GM21737 (cell line): ENCODE results near the gene FXYD2.

ENCODE experiments used
- ATAC-seq: cut with Tn5 transposase; IDR thresholded peaks from one replicate; pipeline ENCODE4 v1.9.1; 2021; ENCODE audit warnings: mild to moderate bottlenecking, moderate library complexity; ENCODE audit not compliant: unreplicated experiment

Gene FXYD2

DNA sequence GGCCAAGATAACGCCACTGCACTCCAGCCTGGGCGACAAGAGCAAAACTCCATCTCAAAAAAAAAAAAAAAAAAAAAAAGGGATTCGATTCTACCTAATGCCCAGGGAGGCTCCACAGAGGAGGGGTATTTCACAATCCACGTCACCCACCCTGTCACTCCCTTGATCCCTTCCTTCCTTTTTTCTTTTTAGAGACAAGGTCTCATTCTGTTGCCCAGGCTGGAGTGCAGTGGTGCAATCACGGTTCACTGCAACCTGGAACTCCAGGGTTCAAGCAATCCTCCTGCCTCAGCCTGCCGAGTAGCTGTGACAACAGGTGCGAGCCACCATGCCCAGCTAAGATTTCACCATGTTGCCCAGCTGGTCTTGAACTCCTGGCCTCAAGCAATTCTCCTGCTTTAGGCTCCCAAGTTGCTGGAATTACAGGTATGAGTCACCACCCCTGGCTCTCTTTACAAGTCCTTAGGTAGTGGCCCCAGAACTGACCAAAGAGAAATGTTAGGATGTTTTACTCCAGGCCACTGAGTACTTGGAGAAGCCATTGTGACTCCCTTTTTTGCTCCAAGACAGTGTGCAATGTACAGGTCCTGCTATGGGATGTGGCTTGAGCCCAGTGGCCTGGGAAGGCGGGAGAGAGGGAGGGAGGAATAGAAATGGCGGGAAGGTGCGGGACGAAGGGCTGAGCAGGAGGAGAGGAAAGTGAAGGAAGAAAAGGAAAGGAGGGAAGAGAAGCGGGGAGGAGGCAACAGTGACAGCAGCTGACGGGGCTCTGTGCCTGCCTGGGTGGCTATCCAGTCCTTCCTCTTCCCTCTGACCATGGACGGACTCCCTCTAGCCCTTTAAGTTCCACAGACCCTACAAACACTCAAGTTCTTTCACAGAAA, 11.8 kb upstream of the FXYD2 start:
- no peak for ATAC-seq

DNA sequence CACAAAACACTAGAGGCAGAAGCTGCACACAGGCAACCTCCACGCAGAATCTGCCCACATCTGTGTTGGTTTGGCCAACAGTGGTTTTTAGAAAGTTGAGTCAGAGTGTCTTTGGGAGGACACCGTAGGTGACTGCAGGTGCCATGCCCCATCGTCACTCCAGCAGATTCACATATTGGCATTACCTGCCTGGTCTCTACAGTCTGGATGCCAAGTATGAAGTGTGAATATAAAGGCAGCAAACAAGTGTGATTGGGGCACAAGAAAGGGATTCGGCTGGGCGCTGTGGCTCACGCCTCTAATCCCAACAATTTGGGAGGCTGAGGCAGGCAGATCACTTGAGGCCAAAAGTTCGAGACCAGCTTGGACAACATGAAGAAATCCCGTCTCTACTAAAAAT, 11.0 kb upstream of the FXYD2 start:
- no peak for ATAC-seq

DNA sequence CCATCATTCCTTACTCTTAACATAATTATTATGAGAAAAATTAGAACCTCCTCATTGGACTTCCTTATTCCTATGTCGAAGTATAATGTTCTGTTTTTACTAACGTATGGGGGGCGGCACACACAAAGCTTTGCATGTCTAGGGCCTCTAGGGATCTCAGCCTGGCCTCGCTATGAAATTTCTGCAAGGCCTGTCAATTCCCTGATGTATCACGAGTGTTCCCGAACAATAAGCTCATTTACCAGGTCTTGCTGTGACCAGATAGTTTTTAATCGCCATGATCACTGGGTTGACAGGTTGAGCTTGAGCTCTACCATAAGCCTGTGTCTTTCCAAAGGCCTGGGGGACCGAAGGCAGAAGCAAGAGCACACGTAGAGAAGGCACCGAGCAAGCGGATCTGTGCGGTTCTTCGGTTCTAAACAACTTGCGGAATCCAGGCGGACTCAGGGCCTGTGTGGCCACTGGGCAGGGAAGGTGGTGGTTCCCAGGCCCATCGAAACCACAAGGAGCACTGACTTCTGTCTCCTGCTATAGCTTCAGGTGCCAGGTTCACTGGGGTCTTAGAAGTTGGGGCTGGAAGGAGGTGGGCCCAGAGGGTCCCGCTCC, 10.4 kb upstream of the FXYD2 start:
- no peak for ATAC-seq

DNA sequence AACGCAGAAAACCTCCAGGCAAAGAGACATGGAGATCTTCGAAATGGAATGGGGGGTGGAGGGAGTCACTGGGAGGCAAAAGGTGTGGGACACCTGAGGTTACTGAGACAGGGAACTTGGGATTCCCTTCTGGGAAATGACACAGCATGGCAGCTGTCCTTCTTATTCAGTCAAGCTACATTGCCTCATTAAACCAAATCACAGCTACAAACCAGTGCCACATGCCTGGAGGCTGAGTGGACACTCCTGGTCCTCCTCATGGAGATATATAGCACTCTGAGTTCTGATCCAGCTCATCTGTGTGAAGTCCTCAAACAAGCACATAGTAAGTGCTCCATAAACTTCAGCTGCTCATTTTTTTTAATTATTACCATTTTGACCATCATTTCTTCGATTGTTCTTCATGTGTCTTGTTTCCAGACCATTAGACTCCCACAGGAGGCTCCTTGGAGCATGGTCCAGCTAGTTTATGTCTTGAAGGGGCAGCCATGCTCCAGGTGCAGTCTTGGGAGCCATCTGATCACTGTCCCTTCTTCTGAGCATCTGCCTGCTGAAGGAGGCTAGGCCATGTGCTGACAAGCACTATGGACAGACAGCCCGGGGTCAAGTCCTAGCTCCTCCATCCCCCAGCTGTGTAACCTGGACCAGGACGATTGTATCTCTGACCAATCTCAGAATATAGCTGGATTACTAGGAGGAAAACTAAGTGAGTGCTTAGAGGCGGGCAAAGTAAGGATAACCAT, 9.7 kb upstream of the FXYD2 start:
- no peak for ATAC-seq

DNA sequence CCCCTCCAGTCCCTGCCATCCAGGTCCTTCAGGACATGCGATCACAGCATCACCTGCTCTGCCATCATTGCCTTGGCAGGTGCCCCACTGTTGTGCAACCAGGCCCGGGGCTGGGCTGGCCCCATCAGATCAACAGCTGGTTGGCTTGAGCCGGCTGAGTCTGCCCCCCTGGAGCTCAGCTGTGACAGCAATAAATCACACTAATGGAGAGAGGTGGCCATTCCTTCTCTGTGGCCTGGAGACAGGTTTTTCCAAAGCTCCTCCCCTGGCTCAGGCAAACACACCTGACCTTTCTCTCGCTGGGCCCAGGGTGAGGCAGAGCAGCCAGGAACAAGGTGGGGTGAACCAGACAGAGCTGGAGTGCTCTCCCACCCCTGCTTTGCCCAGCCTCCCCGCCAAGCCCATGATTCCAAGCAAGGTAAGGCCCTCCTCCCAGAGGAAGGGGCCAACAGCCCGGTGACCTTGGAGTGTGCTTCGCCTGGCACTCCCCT, 8.9 kb upstream of the FXYD2 start:
- no peak for ATAC-seq

DNA sequence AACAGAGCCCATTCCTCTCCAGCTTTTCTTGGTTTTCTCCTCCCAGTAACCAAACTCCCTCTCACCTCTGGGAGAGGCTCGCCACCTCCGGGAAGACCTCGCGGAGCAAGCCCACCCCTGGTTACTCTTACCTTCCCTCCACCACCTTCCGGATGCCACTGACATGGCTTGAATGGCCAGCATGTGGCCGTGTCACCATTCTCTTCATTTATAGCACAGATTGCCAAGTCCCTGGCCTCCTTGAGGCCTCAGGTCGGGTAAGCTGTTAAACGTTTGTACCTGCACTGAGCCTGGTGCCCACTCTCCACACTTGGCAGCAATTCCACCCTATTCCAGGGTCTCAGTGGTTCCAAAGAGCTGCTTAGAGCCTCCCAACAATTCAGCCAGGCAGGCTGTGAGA, 8.0 kb upstream of the FXYD2 start:
- no peak for ATAC-seq

DNA sequence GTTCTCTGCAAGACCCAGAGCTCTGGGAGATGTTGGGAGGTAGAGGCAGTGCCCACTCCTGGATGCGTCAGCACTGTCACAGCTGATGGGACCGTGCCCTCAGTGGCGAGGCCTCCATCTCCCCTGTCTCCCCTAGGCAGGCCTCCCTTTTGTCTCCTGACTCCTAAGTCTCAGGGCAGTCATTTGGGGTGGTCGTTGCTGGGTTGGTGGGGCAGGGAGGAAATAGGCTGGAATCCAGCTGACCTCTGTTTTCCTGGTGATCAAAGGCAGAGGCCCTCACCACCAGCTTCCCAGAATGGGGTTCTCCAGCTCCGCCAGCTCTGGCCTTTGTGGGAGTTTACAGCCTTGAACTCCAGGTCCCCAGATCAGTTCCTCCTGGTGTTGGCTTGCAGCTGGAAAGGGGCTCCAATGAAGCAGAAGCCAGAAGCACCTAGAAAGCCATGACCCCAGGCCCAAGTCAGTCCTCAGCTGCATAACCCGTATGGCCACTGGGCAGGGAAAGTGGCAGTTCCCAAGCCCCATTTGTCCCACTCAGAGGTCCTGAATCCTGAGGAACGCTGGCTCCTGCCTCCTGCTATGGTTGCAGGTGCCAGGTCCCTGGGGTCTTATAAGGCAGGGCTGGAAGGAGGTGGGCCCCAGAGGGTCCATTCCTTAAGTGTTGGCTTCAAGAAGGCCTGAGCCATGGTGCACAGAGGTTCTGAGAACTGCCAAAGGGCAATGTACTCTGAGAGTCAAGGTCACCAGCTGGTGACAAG, 7.3 kb upstream of the FXYD2 start:
- ATAC-seq = no peak

DNA sequence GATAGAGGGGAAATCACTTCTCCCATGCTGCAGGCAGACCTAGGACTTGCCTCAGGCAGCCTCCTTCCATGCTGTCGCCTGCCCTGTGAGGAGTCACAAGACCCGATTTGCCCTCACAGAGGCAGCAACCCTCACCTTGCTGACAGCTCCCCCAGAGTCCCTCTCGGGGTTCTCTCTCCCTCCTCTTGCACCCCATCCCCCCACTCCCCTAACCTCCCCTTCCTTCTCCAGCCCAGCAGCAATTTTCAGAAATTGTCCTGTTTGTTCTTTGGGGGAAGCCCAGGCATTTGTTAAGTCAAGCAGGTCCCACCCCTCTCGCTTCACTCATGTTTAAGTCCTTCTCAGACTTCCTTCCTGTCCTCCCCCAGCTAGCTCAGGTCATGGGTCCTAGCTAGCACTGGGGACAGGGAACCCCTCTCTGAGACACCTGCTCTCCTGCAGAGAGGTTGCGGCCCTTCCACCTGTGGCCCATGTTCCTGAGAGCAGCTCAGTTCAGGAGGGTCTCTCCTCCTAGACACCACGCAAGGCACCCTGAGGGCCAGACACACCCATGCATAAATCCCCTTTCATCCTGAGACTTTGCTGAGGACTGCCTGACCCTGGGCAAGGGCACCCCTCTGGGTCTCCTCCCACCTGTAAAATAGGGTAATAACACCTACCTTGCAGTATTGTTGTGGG, 6.3 kb upstream of the FXYD2 start:
- no peak for ATAC-seq

DNA sequence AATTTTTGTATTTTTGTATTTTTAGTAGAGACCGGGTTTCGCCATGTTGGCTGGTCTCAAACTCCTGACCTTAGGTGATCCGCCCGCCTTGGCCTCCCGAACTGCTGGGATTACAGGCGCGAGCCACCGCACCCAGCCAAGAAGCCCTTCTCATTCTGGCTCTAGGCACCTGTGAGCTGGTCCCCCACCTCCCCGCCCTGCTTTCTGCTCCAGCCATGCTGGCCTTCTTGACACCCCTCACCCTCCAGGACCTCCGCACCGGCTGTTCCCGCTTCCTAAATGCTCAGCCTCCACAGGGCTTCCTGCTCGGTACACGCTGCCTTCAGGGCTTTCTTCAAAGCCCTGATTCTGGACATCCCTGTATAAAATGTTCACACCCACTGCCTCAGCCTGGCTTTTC, 5.5 kb upstream of the FXYD2 start:
- ATAC-seq = no peak

DNA sequence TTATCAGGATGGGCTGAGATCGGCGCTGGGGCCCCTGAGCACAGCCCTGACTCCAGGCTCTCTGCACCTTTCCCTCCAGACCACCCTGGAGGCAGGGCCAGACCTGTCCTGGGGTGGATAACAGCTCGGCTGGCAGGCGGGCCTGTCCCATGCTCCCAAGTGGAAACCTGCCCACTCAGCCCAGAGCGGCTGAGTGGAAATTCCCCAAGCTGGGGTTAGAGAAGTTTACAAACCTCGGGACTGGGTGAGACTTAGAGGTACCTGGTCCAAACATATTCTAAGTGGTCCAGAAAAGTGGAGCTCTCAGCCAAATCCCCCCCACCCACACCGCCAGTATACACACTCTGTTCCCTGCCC, 4.8 kb upstream of the FXYD2 start:
- ATAC-seq = no peak

DNA sequence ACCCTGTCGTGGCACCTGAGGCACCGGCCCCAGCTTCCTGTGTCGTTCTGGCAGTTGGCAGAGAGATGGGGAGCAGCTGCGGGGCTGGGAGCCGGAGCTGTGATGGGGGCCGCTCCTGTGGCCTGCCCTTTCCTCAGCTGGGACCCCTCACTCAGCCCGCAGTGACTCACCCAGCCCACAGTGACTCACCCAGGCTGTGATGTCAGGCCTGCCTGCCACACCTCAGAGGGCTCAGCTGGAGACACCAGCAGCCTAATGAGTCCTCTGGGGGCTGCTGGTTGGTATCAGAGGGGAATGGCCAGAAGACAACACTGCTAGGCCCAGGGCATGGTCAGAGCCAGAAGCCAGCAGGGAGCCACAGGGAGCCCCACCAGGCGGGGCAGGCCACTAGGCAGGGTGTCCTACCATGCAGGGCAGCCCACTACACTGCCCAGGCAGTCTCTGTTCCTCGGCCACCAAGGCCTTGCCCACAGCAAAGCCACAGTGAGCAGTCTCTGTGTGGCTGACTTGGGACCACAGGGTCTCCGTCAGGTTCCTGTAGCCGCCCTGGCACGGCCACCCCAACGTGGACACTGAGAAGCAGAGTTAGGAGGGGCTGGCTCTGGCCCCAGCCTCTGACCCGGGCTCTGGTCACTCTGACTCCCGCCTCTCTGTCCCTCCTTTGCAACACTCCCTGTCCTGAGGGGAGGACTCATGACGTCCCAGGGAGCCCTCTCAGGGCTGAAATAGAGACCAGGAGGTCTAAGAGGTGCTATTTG, 4.2 kb upstream of the FXYD2 start:
- no peak for ATAC-seq

DNA sequence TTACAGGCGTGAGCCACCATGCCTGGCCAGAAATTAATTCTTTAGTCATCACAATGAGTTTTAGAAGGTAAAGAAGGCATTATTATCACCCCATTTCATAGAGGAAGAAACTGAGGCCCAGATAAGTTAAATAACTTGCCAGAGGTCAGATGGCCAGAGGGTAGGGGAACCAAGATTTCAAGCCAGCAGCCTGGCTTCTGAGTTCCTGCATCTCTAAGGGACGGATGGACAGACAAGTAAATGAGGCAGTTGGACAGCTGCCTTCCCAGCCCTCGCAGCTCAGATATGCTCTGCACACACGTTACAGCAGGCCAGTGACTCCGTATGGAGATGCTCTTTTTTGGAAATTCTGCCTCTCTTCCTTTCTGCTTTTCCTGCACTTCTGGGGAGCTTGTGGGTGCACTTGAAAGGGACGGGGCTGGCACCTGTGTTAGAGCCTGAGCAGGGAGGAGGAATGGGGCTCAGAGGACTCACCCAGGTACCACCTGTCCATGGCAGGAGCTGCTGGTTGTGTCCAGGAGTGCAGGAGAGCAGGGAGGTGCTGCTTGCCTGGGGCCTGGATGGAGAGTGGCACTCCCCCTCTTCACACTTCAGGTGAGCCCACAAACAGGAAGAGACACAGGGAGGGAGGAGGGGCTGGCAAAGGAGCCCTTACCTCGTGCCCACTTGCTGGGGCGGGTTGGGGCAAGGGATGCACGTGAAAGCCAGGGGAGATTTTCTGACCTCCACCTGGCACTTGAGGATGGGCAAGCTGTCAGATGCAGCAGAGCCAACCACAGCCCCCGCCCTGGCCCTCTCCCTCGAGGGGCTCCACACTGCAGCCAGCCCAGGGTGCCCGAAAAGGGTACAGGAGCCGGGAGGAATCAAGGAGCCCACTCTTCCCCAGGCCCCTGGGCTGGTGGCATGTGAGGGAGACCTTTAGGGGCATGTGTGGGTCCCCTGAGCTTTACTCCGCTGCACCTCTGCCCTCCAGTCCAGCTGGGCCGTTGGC, 3.3 kb upstream of the FXYD2 start:
- ATAC-seq = no peak

DNA sequence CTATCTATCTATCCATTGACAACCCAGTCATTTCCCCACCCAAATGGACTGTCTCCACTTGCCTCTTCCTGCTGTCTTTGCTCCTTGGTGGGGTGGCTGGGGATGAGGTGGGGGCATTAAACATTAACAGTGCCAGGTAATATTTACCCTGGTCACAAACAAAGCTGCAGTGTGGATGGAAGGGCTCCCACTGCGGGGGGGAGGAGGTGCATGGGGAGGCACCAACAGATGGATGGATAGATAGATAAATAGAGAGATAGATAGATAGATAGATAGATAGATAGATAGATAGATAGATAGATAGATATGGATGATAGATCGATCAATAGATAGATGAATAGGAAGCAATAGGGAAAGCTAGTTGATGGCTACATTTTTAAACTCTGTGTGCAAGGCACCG, 2.3 kb upstream of the FXYD2 start:
- no peak for ATAC-seq

DNA sequence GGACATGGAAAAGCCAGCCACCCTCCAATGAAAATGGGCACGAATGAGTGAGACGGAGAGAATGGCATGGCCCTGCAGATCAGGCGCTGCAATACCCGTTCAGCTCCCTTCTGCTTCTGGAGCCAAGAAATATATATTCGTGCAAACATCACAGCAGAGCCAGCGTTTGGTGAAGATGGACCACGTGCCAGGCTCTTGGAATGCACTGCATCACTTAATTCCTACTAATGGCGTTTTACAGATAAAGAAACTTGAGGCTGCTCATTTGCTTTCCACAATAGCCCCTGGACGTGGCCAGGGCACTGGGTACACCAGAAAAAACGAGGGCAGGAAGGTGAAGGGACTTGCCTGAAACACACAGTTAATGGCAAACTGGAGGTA, 1.6 kb upstream of the FXYD2 start:
- ATAC-seq = no peak

DNA sequence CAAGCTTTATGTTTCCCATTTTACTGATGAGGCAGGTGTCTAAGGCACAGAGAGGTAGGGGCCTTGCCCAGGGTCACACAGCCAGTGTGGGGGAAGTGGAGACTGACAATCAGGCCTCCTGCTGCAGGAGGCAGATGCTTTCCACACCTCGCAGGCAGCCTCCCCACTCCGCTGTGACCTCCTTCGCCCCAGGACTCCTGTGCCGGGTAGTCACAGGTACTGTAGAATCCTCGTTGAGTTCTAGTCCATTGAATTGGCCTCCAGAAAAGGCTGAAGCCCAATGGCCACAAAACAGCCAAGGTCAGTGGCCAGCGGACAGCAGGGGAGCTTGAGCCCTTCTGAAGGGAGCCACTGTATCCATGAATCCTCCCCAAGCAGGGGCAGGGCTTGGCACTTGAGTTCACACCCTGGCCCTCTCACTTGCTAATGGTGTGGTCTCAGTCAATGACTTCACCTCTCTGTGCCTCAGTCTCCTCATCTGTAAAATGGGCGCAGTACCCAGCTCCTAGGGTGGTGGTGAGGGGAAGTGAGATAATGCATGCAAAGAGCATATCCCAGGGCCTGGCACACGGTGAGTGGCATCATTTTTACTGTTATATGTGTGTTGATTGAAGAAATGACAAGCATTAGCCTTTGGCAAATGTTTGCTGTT, 1.1 kb upstream of the FXYD2 start:
- no peak for ATAC-seq

DNA sequence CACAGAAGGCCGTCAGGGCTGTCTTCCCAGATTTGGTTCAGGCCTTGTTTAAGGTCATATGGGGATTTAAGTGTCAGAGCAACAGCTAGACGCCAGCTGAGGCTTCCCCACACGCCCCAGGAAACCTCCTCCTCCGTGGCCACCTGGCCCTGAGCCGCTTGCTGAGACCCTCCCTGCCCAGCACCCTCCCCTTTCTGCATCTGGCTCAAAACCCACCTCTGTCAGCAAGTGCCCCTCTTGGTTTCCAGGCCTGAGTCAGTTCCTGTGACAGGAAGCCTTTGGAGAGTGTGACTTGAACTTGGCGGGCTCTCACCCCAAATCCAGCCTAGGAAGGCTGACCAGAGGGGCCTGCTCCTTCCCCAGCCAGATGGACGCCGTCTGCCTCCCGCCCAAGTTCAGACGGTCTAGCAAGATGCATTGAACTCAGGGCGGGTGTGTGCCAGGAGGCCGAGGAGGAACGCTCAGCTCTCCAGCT, 561 bp downstream of the FXYD2 start:
- ATAC-seq = no peak

DNA sequence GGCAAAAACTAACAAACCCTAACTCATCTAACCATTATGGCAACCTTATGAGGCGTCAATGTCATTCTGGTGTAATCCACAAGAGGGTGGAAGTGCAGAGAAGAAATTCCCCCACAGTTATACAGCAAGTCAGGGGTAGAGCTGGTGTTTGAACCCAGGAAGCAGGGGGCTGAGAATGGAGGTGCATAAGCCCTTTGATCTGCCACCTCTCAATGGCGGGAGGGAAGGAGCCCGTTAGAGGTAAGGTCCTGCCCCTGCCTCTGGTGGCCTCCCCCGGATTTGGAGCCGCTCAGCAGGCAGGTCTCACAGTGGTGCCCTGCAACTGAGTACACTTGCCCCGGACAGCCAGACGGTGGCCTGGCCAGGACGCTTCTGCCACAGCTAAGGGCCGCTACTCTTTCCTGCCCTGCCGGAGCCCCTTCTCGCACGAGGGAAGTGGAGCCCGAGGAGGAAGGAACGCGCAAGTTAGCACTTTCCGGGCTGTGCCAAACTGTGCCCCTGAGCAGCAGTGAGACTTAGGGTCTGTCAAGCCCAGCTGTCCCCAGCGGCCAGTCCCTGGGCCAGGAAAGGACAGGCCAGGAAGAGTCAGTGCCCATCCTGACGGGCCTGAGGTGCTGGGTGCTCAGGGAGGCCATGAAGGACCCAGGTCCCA, 1.1 kb downstream of the FXYD2 start:
- no peak for ATAC-seq
